UCSD-AML1 (cell line): ENCODE data around the gene SLC36A1.
"Not testable (repeated sequence)": the region's sequence is repeated elsewhere in the genome, so short reads cannot be mapped to it uniquely, and the experiment has no call there.

ENCODE experiments used
- DNase-seq: peaks from one replicate; lab custom pipeline; 2025; ENCODE audit not compliant: unreplicated experiment; lab: John Stamatoyannopoulos, UW

The SLC36A1 gene

GRCh38 chr5:151483176-151483575, 35.8 kb downstream of the SLC36A1 start:
- DNase-seq = no peak

DNA sequence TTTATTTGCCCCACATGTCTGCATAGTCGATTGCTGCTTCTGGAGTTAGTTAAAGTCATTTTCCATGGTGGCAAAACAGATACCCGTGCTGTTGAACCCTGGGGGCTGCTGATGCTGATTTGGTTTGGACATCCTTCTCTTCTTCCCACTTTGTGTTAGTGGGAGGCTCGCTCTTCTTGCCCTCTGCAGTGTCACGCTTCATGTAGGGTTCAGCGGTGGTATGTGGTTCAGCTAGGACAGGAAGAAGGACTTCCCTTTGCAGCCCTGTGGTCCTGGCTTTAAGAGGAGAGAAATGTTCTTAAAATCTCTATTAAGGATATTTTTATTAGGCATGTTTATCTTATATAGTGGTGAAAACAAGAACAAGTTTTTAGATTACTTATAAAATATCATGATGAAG, 36.2 kb downstream of the SLC36A1 start:
- peak; percentile 25 for DNase-seq

DNA sequence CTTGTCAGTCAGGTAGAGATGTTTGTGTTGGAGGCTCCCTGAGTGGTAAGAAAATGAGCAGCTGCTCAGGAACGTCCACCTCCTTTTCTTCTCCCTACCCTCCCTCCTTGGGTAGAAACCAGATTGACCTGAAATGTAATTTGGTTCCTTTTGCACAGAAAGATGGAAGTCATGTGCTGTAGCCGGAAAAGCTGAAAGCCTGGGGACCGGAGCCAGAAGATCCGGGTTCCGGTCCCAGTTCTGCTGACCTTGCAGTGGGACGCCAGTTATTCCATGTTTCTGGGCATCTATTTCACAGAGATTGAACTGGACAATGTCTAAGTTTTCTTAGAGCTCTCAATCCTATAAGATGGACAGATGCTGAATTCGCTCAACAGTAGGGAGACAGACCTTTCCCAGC, 40.1 kb downstream of the SLC36A1 start:
- no peak for DNase-seq

DNA sequence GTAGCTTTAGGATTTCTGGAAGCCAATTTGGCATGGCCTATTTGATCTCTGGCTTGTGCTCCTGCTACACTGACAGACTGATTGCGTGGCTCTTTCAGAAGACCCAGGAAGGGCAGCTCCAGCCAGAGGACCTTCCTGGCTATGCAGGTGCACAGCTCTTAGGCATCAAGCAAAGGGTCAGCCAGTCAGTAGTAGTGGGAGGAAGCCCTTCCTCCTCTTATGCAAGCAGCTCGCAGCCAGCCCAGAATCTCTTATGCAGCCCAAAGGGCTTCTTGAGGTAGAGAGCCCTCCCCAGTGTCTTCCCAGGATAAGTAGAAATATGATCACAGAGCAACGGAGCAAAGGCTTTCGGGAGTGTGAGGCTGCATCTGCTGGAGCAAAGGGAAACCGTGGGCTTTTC, 43.2 kb downstream of the SLC36A1 start:
- no peak for DNase-seq

DNA sequence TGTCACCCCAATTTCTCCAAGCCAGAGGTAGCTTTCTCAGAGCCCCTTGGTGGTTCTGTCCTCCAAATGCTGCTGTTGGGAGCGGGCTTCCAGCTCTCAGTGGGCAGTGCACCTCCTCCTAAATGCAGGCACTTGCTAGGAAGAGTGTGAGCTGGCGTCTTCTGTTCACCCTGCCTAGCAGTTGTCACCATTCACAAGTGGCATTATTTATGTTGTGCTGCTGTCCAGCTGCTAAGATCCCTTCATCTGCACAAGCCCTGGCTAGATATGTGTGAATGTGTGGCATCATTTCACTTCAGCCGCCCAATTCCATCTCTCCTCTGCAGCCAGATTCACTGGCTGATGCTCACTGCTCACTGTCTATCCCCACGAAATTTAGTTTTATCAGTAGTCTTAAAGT, 43.7 kb downstream of the SLC36A1 start:
- DNase-seq = no peak

DNA sequence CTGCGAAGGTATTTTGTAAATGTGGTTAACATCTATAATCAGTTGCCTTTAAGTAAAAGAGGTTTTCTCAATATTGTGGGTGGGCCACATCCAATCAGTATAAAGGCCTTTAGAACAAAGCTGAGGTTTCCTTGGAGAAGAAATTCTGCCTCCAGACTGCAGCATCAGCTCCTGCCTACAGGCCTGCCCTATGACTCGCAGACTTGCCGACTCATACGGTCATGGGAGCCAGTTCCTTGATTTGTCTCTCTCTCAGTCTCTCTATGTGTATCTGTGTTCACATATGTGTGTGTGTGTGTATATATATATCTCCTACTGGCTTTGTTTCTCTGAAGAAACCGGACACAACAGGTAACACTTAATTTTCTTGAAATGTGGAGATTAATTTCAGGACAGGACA, 45.3 kb downstream of the SLC36A1 start:
- DNase-seq = no peak

DNA sequence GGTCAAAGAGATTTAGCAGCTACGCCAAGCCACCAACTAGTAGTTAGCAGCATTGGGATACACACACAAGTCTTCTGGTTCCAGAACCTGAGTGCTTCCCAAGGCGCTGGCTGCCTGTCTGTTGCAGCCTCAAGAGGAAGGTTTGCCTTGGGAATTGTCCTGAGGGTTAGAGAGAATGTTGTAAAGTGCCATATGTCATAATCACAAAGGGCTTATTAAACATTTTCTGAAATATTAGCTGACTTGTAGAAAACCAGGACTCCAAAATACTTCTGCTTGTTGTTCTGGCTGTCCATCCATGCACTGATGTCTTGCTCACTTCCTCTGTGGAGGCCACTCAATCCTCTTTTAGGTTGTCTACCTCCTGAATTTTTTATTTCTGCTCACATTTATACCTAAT, 46.3 kb downstream of the SLC36A1 start:
- no peak for DNase-seq

DNA sequence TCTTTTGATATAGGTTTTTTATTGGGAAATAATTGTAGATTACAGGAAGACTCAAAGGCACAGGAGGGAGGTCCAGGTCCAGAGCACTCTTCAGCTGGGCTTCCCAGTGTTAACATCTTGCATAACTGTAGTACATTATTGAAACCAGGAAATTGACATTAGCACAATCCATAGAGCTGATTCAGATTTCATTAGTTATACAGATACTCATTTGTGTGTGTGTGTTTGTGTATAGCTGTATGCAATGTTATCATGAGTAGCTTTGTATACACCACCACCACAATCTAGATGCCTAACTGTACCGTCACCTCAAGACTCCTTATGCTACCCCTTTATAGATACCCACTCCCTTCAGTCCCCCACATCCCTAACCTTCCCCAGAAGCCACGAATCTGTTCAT, 47.9 kb downstream of the SLC36A1 start:
- DNase-seq = no peak

- no peak for DNase-seq
Measured at GRCh38 chr5:151496041-151496484, 48.7 kb downstream of the SLC36A1 start.

DNA sequence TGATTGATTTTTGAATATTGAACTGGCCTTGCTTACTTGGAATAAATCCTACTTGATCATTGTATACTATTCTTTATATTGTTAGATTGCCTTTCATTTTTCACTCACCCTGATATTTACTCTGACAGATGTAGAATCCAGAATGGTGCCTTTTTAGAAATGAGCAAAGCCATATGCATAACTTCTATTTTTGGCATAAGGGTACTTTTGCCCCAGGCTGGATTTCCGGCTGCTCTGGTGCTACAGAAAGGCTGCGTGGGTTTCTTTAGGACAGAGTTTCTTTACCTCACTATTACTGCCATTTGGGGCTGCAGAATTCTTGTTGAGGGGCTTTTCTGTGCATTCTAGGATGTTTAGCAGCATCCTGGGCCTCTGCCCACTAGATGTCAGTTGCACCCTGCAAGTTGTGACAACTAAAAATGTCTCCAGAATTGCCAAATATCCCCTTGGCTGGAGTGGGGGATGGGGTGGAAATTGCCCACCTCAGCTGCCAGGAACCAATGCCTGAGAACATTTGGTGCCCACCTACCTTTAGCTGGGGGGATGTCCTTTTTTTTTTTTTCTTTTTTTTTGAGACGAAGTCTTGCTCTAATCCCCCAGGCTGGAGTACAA, 50.1 kb downstream of the SLC36A1 start:
- no peak for DNase-seq

DNA sequence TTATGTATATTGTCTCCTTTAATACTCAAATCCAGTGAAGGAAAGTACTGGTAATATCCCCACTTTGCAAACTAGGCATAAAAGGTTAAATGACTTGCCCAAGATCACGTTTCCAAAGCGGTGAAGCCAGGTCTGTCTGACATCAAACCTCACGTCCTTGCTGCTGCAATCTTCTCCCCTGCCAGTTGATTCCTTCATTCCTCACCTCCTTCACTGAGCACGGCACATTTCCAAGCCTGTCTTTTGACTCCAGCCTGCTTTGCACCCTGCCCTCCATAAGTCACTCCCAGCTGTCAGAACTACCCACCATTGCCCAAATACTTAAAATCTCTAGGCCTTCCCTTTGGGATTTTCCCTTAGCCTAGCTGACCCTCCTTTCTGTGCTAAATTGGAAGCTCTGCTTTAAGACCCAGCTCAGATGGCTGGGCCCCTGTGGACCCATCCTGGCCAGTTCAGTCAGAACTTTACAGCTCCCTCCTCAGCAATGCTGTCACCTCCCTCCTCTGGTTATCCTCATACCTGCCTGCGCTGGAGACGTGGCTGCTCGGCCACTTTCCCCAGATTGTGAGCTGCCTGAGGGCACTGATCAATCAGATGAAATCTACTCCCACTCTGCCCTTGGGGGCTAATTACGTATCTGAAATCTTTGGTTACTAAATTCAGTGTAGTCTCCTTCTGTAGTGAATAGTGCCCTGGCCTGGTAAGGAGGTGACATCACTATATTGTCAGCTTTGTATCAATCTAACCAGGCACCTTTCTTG, 51.2 kb downstream of the SLC36A1 start:
- no peak for DNase-seq

DNA sequence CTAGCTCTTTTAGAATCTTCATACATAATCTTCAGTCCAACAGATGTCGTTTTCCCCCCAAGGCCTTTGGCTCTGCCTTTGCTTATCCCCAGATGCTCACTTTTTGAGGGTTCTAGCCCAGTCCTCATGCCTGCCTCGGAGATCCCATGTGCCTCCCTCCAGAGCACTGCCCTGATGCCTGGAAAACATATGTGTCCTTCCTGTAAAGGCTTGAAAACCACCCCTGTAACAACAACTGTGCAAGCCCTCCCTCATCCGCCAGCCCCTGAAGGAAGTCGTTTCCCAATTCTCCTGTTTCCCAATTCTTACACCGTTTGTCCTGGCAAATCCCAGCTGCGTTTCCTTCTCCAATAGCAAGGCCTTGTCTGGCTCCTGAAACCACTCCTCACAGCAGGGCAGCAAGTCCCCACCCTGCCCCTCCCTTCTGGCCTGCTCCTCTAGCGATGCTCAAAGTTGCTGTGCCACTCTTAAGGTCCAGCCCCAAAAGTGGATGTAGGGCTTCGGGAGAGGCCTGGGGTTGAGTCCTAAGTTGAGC, 52.2 kb downstream of the SLC36A1 start:
- no peak for DNase-seq

DNA sequence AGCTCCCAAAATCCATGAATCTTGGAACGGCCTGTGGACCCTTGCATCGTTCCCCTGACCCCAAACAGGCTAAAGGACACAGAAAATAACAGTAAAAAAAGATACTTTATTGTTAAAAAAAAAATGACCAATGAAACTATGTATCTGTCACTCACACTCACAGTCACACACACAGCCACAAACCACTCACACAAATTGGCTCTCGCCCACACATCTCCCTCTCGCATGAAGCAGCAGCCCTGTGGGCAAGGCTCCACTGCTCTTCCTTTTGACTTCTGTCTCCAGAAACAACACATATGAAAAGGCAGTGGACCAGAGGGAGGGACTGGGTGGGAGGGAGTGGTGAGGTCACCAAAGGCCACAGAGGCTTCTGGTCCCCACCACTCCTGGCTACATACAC, 56.6 kb downstream of the SLC36A1 start:
- DNase-seq = no peak

DNA sequence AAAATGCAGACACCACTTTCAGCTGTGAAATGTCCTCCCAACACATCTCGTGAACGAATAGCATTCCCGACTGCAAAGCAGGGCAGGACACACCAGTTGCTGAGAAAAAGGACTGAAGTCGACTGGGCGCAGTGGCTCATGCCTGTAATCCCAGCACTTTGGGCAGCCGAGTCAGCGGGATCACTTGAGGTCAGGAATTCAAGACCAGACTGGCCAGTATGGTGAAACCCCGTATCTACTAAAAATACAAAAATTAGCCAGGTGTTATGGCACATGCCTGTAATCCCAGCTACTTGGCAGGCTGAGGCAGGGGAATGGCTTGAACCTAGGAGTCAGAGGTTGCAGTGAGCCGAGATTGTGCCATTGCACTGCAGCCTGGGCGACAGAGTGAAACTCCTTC, 60.9 kb downstream of the SLC36A1 start:
- DNase-seq = not testable (repeated sequence)

GRCh38 chr5:151509231-151509630, 61.8 kb downstream of the SLC36A1 start:
- DNase-seq = no peak

GRCh38 chr5:151509836-151510235, 62.4 kb downstream of the SLC36A1 start:
- DNase-seq = no peak

DNA sequence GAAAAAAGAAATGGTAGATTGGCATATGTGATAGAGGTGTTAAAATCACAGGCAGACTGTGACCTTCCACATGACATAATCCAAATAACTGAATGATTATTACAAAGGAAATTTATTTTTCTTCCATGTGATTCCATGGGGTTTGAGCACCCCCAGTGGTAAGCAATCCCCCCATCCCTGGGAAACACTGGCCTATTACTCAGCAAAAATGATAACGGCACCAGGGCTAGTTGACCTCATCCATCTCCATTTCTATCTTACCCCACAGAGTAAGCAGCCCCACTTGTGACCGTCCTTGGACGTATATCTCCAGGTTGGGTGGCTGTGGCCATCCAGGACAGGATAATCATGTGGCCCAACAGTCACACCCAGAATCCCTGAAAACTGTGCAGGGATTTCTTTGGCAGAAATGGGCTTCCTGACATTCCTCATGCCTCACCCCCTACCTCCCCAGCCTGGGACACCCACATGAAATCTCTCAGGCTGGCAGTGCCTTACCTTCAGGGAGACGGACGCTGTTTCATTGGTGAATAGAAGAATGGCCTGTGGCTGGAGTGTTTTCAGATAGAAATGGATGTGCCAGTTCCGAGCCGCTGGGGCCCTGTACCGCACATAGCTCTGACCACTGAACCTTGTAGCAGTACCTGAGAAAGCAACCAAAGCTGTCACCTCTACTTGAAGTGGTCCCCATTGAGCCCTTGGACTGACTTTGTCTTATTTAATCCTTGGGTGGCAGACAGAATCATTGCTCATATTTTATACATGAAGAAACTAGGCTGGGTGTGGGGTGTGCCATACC, 69.9 kb downstream of the SLC36A1 start:
- DNase-seq = no peak

DNA sequence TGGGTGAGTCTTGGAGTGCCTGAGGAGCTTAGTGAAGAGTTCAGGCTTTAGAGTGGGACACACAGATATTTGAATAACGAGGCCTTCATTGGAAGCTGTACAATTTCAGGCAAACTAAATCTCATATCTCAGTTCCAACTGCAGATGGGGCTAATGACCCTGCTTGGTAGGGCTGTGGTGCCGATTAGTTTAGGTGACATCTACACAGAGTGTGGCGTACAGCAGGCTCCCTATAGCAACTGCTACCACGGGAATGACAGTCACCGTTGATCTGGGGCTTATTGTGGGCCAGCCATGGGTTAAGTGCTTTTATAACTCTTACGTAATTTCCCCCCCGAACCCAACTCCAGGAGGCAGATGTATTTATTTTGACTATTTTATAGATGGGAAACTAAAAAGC, 72.9 kb downstream of the SLC36A1 start:
- DNase-seq = no peak

DNA sequence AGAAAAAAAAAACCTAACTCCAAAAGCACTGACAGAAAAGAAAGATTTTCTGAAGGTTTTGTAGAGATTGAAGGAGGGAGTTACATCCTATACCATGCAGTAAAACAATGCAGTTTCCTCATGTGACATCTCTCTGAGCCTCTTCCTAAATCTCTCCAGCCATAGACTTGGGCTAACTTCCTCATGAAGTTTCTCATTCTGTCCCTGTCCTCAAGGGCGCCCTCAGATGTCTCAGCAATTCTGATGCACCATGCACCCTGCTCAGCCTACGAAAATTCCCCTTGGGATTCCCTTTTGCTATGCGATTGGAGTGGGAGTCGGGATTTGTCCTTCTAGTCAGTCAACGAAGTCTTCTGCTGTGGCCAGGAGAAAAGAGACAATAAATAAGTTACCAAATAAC, 74.8 kb downstream of the SLC36A1 start:
- no peak for DNase-seq

DNA sequence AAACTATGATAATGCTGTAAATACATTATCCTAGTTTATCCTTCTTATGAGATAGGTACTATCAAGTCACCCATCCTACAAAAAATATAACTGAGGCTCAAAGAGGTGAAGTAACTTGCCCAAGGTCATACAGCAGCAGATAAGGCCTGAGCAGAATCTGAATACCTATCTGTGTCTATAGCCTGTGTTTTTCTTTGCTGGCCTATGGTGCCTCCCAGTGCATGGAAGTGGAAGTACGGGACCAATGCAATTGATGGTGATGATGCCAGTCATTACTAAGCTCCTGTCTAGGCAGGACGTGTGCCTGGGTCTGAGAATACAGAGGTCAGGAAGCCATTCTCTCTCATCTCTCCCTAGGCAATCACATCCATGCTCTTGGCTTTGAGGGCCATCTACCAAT, 75.9 kb downstream of the SLC36A1 start:
- peak; percentile 25 for DNase-seq

DNA sequence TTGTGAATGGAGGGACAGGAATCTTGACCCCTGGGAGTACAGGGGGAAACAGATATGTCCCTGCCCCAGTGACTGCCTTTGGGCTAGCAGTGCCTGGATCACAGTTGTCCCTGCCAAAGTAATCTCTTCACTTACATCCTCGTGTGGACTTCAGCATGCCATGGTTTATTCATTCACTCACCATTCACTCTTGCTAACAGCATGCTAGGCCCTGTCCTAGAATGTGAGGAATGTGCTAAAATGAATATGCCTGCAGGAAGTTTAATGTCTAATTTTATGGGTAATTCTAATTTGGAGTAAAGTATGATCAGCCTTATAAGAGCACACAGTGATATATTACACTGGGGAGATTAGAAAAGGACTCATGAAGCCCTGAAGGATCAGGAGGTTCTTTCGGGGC, 80.8 kb downstream of the SLC36A1 start:
- no peak for DNase-seq

GRCh38 chr5:151528996-151529395, 81.6 kb downstream of the SLC36A1 start:
- DNase-seq = no peak
